Activated CD8-positive, alpha-beta memory T cell treated with anti-CD3 and anti-CD28 coated beads, Interleukin-2, amount 50 U/mL, for 24 hours (primary cell): Measurements from ENCODE around the gene VRK2.
"Not testable (repeated sequence)": the region's sequence is repeated elsewhere in the genome, so short reads cannot be mapped to it uniquely, and the experiment has no call there.

ENCODE experiments used
- DNase-seq: peaks from one replicate; pipeline ENCODE4 v3.0.0-alpha.2; 2020; ENCODE audit errors: extremely low read depth

The VRK2 gene

GRCh38 chr2:58107803-58108710, 61.5 kb downstream of the VRK2 start:
- no peak for DNase-seq

GRCh38 chr2:58109481-58109880, 62.9 kb downstream of the VRK2 start:
- no peak for DNase-seq

GRCh38 chr2:58110765-58111164, 64.2 kb downstream of the VRK2 start:
- DNase-seq = no peak

DNA sequence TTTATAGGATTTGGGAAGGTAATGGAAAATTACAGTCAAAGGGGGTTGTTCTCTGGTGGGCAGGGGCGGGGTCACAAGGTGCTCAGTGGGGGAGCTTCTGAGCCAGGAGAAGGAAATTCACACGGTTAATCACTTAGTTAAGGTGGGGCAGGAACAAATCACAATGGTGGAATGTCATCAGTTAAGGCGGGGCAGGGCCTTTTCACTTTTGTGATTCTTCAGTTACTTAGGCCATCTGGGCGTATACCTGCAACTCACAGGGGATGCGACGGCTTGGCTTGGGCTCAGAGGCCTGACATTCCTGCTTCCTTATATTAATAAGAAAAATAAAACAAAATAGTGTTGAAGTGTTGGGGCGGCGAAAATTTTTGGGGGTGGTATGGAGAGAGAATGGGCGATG, 67.0 kb downstream of the VRK2 start:
- DNase-seq = not testable (repeated sequence)

DNA sequence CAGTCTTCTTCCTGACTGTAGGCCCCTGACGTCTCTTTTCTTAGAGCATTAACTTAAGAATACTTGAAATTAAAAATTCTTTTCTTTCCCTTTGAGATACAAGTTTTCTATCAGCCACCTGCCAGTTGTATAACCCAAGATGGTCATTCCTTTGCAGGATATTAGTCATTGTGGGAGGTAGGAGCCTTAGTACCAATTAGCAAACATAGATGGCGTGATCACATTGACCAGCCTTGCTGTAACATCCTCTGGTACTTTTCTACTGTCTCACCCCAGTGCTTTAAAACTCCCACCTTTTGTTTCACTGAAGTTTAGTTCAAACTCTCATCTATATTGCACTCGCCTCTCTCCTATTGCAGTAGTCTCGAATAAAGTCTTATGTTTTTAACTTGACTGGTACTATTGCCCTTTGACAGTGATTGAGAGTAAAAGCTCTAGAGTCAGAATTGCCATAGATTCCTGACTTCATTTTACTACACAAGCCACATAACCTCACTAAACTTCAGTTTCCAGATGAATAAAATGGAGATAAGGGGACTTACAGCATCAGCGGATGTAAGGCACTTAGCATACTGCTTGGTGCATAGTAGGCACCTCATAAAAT, 74.1 kb downstream of the VRK2 start:
- DNase-seq = no peak

GRCh38 chr2:58122040-58122439, 75.4 kb downstream of the VRK2 start:
- DNase-seq = no peak

GRCh38 chr2:58122540-58122939, 75.9 kb downstream of the VRK2 start:
- no peak for DNase-seq

- DNase-seq = no peak
These were observed 80.5 kb downstream of the VRK2 start for GRCh38 chr2:58127111-58127510.

DNA sequence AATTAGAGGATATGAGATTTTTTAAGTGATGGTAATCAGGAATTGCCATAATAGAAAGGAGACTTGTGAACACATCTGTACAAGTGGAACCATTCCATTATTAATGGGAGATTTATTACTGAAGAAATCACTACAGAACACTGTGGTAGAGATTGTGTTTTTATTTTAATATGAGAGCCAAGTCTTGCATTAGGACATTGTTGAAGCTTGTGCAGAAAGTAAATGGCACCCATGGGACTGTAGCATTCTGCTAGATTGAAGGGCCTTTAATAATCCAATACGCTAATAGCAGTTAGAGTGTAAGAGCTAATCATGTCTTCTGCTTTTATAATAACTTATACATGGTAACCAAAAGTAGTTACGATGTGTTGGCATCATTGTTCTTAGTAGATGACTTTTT, 83.6 kb downstream of the VRK2 start:
- DNase-seq = no peak

GRCh38 chr2:58131191-58132011, 84.8 kb downstream of the VRK2 start:
- no peak for DNase-seq

- no peak for DNase-seq
These were observed 86.8 kb downstream of the VRK2 start for GRCh38 chr2:58133395-58133794.

GRCh38 chr2:58135861-58136260, 89.3 kb downstream of the VRK2 start:
- DNase-seq = no peak

GRCh38 chr2:58137221-58137620, 90.6 kb downstream of the VRK2 start:
- no peak for DNase-seq

DNA sequence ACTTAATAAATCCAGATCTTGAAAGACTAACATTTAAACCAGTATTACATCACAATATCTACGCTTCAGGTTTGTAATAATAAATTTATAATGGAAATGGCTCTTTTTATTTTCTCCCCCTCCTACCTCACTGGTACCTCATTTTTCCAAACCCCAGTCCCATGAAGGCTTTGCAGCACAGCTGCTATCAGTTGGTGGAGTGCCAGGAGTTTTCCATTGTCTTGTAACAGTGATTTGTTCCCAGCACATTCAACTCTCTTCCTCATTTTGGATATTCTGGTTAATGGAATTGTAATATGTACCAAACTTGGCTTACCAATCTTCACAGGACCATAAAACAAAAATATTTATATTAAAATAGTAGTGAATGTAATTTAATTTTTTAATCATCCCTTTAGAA, 91.2 kb downstream of the VRK2 start:
- no peak for DNase-seq

DNA sequence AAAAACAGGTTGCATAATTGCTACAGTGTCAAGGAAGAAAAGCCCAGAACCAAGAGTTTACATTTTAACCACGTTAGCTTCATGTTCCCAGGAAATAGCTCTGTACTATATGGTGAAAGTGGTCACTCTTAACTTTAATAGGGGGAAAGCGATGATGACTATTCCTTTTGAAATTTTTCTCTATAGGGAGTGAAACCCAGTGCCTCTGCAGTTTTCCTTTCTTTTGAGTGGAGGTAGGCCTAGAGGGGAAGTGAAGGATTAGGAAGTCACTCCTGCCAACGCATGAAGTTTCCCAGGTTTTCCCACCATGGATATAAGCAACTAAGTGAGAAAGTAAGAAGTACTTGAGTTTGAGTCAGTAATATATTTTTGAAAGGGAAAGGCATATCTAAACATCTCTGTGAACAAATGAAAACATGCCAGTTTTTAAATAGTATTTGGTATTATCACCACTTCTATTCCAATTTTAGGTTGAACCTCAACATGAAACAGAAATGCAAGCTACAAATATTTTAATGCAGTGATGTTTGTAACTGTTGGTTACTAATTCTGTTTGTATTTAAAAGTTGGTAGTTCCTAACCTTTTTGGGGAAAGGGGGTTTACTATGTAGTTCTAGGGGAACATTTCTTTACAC, 91.9 kb downstream of the VRK2 start:
- DNase-seq = no peak

- DNase-seq = no peak
These were observed 94.0 kb downstream of the VRK2 start for GRCh38 chr2:58140508-58141072.

GRCh38 chr2:58145769-58146168, 99.2 kb downstream of the VRK2 start:
- DNase-seq = not testable (repeated sequence)

- no peak for DNase-seq
These were observed 100.1 kb downstream of the VRK2 start for GRCh38 chr2:58146707-58147106.

DNA sequence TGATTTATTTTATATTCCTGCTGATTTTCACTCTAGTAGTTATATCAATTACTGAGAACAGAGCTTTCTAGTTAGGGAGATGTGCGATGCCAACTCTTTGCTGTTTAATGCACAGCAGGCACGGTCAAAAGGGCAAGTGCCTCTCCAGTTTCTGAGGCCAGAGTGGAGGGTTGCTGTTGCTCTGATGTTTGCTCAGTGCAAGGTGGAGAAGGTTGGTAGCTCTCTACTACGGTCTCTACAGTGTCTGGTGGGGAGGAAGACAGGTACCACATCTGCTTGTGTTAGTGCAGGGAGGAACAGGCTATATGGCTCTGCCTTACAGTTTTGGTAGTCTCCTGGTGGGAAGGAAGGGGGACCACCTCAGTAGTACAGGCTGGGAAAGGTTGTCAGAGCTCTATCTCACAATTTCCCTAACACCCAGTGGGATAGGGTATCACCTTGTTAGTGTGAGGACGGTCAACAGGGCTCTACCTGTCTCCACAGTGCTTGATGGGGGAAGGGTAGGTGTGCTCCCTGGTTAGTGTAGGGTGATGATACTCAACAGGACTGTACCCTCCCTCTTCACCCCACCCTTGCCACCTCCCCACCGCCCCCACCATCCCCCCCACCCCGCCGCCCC, 108.7 kb downstream of the VRK2 start:
- no peak for DNase-seq

GRCh38 chr2:58156780-58157179, 110.2 kb downstream of the VRK2 start:
- no peak for DNase-seq

- DNase-seq = no peak
These were observed 111.1 kb downstream of the VRK2 start for GRCh38 chr2:58157754-58158153.
